Subcutaneous adipose tissue (tissue), 4 donors: Measurements from ENCODE around the gene THAP7. TPM values are rescaled to one million over a fixed set of nuclear protein-coding genes. Genes with fewer than 3 reads are reported as not detected.

Experiments used
- CTCF ChIP-seq: fragments of 450-650 bp; IDR thresholded peaks from one replicate; pipeline ENCODE4 v1.5.1; 2016; ENCODE audit warnings: low read depth, mild to moderate bottlenecking, control low read depth, antibody characterized with exemption, moderate library complexity
- total RNA-seq, 4 donors: library from RNA; depleted of rRNA; stranded (reverse); fragments of >200 nt; gene quantifications; one replicate each; pipeline ENCODE4 v1.1.0, GENCODE V29; 2016

Gene THAP7
- total RNA-seq, 4 donors from 2014 or later = 20.7 to 26.6 (median 23.5) TPM

DNA sequence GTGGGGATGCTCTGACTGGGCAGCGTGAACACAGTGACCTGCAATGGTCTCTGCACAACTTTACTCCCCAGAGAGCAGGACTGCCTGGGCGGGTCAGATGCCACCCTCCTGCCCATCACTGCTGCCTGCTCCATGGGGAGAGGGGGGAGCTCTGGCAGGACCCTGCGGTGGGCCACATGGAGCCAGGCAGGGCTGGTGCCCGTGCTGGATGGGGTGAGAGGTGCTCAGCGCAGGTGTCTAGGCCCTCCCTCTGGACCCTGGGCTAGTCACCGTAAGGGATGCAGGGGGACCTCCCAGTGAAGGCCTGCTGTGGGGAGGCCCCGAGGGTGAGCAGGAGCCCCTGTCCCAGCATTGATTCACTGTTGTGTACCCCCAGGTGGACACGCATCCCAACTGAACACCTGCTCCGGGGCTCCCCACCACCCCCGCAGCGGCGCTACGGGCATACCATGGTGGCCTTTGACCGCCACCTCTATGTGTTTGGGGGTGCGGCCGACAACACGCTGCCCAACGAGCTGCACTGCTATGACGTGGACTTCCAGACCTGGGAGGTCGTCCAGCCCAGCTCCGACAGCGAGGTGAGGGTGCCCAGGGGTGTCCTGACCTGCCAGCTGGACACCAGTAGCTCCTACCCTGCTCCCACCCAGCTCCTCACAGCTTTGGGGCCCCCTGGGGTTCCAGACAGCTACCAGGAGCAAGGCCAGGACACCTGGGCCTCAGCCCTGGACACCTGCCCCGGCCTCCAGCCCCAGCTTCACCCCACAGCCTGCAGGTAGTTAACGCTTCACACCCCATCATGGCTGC is 10.5 kb downstream of the THAP7 start:
- no peak for TF ChIP-seq CTCF

DNA sequence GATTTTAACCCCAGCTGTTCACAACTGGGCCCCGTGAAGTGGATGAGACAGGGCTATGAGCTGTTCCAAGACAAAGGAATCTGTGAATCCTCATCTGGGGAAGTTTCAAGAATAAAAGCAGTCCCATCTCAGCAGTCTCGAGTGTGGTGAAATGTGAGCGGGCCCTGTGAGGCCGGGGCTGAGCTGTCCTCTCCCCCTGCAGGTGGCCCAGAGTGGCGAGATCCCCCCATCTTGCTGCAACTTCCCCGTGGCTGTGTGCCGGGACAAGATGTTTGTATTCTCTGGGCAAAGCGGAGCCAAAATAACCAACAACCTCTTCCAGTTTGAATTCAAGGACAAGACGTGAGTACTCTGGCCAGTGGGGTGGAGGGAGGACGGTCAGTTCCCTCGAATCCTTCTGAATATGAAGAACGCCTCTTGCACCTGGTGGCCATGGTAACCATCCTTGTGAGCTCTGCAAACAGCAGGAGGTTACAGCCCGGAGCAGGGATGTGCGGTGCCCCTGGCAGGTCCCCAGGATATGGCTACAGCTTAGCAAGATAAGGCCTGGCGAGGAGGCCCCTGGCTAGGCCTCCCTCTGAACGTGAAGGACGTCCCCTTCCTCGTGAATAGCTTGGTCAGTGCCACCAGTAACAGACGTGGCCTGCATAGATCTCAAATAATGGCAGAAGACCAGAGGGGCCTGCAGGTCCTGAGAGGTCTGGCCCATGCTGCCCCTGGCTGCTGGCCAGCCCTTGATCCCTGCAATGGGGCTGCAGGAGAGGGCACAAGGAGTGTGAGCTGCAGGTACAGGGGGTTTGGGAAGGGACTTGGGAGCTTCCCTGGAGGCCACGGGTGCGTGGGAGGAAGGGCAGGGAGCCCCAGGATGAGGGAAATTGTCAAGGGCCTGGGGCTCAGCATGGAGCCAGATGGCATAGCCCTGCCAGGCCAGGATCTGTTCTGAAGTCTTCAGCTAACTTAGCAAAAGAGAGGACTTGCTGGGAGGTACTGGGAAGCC is 11.4 kb downstream of the THAP7 start:
- no peak for TF ChIP-seq CTCF

- no peak for TF ChIP-seq CTCF
These were observed 12.4 kb downstream of the THAP7 start for GRCh38 chr22:20989323-20990138.

- TF ChIP-seq CTCF = no peak
These were observed 13.2 kb downstream of the THAP7 start for GRCh38 chr22:20988573-20989322.

- TF ChIP-seq CTCF = no peak
These were observed 14.5 kb downstream of the THAP7 start for GRCh38 chr22:20987375-20987774.

- TF ChIP-seq CTCF = no peak
These were observed 15.6 kb downstream of the THAP7 start for GRCh38 chr22:20986365-20986764.
